Medulla oblongata (tissue), 1 donor: ENCODE results near the gene CCDC92.

ENCODE experiments used
- DNase-seq: peaks from one replicate; pipeline ENCODE4 v3.0.0-alpha.2; 2015; ENCODE audit errors: extremely low spot score

The CCDC92 gene

DNA sequence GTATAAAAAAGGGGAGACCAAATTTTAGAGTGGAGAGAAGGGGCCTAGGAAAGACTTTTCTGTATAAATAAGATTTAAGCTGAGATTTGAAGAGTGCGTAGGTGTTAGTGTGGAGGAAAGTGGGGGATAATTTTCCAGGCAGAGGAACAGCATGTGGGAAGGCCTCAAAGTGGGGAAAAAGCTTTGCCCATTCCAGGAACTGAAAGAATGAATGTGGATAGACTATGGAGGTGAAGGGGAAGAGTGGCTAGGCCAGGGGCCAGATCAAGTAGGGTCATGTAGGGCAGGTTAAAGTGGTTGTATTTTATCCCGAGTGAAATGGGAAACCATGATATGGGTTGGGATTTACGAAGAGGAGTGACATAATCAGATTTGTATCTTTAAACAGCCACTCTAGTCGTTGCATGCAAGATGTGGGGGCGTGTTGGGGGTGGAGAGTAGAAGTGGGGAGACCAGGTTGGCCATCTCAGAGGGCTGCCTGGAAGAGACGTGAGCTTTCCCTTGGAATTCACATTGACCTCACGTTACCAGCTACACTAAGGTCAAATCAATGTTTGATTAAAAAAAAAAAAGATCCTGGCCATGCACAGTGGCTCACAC lies 3.7 kb upstream of the CCDC92 start:
- DNase-seq = no peak

DNA sequence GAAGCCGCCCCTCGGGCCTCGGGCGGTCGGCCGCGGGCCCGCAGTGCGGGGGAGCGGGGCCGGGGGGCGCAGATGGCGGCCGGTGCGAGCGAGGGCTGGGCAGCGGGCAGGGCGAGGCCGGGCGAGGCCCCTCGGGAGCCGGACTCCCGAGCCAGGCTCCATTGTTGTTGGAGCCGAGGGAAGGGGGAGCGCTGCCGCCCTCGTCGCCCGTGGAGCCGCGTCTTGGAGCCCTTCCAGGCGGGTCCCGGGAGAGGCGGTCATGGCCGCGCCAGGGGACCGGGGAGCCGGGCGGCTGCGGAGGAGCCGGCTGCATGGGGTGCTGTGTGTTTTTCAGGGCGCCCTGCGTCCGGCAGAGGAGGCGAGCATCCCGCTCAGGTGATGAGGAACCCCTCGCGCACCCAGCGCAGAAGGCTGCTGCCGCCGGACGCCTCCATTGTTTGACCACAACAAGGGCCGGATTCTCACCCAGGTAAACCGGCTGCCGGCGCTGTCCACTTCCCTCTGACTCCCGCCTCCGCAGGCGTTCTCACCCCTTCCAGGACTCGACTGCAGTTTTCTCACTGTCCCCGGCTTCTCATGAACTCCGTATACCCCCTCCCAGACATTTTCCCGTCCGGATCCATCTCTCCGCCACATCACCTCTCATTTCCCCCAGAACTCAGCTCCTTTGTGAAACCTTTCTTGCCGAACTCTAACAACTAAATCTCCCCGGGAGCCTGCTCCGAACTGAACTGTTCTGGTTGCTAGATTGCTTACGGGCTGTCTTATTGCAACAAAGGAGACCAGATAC lies 1.1 kb upstream of the CCDC92 start:
- DNase-seq = no peak

DNA sequence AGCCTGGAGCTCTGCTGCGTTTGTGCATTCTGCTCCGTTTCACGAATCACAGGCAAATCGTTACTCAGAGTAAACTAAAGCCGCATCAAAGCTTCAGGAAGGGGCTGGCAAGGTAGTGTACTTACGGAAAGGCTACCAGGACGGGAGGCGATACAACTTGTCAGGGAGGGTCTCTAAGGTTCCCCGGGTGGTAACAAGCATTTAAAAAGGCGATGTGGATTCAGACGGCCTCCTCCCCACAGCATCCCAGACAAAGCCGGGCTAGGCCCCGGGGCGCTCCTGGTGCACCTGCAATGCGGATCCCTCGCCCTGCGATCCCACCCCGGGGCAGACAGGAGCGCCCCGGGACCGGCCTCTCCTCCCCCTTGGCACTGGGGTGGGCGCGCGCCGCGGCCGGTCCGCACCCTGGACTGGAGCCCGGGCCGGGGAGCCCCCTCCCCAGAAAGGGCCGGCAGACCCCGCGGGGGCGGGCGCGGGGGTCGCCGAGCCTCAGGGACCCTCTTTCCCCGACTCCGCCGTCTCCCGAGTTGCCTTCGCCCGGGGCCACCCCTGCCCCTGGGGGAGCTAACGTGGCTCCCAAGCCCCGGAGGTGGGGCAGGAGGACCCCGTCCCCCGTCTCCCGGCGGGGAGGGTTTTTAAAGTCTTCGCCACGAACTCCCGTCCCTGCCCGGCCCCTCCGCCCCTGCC lies 718 bp downstream of the CCDC92 start:
- peak; percentile 51 for DNase-seq

DNA sequence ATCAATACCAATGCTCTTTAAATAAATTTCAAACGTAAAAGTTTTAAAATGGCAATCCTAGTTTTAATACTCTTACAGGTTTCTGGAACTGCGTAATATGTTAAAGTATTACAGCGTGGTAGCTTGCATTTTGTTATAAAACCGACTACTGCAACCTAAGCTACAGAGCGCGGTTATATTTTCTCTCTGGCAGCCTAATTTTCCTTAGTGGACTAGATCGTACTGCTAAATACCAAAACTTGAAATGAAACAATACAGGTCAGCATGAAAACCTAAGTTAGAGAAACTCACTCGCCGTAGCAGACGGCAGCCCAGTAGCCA lies 1.2 kb downstream of the CCDC92 start:
- no peak for DNase-seq

DNA sequence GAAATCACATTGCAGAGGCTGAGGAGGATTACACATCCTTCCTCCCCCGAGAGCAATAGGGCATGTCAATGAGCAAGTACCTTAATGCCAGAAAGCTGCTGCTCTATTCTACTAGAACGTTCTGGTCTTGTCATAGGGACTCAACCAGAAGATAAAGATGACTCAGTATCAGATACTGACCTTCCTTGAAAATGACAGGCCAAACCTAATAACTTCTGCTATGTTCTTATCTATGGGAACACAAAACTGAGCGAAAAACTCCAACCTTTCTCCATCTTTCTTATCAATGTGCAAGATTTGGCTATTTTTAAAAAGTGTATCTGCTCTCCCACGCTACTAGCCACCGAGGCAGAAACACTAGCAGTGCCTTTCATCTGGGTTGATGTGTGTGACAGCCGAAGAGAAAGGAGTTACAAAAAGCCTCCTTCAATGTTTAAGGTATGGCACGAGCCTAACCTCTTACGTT lies 5.5 kb downstream of the CCDC92 start:
- DNase-seq = no peak

DNA sequence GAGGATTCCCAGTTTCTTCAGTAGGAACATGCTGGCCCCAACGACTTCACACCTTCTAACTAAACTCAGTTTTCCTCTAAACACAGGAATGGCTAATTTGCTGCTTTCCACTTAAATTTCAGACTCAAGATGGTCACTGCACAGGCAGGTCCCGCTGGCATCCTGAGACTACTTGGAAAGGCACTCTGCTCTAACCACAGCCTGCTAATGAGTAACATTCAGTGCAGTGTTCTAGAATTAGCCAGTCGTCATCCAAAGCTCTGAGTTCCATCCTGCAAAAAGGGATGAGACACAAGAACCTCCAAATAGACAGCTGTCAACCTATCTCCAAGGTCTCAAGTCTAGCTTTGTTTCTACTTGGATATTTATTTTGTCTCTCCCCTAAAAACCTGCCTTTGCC lies 6.0 kb downstream of the CCDC92 start:
- peak; percentile 22 for DNase-seq

DNA sequence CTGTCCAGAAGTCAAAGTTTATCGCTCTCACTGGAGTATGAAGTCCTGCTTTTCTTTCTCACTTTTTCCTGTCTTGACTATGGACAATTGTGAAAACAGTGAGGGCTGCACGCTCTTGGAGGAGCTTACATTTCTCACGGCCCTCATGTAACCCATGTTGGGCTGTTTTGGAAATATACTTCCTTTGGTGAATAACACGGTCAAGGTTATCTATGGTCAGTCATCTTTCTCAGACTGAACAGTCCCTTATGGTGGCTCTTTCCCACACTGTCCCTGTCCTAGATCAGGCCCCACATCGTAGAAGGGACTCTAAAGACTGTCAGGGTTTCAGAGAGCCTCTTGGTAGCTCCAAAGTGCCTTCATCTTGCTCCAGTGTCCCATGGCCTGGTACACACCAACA lies 7.2 kb downstream of the CCDC92 start:
- no peak for DNase-seq

DNA sequence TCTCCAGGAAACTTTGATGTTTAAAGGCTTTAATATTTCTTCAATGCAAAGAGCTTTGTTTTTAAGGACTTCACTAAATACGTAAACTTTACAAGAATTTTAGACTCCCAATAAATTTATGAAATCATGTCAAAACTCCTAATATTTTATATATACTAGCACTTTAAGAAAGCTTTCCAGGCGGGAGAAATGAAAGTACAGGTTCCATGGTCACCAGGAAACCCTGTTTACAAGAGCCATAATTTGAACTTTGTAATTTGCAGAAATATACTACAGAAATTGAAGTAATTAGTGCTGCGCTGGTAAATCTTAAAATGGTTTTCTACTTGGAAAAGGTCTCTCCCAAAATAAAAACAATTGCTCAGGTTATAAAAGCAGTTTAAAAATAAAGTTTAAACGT lies 8.8 kb downstream of the CCDC92 start:
- no peak for DNase-seq

DNA sequence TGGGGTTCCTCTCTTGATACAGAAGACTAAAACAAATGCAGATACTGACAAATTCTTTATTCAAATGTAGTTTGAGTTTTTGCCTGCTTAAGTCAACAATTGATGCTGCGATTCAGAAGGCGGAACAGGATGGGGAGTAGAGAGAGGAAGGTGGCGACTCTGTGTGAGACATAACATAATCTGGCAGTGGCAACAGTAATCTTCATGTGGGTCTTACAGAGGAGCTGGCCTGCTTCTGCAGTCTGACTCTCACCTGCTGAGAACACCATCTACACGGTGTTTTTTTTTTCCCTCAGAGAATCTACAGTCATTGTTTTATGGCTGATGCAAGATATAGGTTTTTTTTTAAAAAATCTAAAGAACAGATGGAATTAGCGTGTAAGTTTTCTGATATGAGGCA lies 10.1 kb downstream of the CCDC92 start:
- DNase-seq = no peak

DNA sequence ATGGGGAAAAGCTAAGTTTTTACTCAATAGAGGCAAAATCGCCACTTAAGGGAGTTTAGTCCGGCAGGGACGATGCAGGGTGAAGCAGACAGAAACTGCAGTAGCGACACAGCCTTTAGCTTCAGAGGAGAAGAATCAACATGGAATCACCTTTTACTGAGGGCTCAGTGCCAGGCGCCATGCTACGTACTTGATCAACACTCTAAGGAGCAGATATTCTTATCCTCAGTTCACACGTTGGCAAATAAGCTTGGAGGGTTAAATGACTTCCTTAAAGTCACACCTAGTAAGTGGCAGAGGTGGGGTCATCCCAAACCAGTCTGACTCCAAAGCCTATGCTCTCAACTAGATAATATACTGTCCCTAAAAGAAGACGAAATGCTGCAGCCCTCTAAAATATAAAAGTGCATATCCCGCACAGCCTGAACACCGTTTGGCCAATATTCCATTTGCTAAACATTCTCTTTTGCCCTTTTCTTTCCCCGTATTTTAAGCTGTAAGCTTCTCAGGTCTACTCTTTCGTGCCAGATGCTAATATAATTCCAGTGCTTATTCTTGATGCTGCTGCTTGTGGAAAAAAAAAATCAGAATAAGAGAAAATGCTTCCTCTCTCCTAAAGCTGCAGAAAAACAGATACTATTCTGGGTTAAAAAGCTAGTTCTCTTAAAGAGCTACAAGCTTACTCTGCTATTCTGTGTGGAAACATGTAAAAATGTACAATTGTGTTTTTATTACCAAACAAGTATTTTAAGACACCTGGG lies 10.9 kb downstream of the CCDC92 start:
- no peak for DNase-seq

DNA sequence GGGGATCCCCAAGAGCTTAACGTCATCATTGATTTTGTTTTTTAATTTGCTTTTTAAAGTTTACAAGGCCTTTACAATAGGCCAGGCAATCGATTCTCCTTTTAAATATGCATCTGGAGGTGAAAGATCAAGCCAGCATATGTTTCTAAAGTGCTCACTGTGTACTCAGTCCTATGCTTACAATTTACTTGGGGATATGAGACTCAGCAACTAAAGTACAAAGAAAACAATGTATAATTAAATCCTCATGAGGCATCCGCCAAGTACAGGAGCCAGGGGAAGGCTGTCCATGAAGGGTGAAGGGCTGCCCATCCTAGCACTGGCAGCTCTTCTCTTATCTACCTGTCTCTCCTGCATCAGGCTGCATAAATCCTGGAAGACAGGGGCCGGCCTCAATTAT lies 11.8 kb downstream of the CCDC92 start:
- DNase-seq = no peak

DNA sequence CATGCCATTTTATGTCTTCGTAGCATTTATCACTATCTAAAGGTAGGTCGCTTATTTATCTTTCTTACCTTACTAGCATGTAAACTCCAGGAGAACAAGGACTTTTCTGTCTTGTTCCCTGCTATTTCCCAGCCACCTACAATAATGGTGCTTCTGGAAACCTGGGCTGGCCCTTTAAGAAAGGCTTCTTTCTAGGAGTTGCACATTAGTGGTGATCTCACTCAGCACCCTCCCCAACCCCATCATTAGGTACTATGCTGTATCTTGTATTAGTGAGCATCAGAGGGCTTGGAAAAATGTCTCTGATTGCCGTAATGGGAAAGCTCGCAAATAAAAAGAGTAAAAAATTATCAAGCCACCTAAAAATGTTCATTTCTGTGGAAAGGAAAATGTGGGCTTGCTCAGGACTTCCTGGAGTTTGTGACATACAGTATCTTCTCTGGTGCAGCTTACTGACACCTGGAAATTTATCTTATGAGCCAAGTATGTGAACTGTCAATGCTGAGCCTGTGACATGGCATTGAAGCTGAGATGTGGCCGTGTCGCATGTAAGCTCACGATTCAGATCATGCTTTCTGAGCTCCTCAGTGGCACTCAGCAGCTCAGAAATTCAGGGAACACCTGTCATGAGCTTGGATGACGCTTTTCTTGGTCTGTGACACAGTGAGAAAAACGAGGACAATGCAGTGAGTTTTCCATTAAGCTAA lies 12.4 kb downstream of the CCDC92 start:
- no peak for DNase-seq

DNA sequence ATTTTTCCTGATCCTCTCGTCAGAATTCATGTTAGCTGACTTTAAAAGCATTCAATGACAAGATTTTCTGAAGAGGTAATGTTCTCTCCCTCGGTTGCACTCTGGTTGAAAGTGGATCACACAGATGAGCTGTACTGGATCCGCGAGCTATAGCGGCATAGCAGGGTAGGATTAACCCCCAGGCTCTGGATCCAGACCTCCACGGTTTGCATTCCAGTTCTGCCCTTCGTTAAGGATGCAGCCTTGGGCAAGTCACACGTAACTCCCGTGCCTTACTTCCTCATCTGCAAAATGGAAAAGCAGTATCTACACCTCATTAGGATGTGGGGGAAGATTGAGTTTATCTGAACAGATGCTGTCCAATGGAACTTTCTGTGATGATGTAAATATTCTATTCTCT lies 13.8 kb downstream of the CCDC92 start:
- no peak for DNase-seq

DNA sequence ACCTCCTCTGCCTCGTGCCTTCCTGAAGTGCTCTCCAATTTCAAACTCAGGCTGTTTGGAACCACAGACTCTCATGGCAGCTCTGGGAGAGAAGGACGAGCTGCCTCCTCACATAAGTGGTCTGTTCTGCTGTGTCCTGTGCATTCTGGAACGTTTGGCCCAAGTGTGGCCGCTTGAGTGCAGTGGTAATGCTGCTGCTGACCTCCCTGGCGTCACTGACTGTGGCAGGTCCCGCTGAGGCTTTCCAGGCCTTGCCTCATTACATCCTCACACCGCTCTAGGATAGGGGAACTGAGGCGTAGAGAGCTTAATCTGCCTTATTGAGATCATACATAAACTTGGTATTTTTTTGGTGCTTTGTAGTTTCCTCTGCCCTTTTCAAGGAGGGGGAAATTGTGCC lies 14.2 kb downstream of the CCDC92 start:
- no peak for DNase-seq

DNA sequence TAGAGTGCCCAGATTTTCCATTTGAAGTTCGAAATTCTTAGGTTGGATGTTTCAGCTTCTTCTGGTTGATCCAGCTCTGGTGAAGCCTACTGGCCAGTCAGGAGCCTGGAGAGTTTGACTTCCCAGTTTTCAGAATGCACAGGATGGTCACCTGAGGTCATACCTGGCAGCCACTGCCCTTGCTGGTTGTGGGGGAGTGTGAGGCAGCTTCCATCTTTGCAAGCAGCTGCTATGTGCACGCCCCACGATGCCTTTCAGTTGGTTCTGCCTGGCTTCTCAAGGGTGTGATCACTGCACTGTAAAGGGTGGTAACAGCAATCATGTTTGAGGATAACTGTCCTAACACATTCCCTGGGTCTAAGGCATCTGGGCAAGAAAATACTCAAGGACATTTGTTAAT lies 15.4 kb downstream of the CCDC92 start:
- DNase-seq = no peak

DNA sequence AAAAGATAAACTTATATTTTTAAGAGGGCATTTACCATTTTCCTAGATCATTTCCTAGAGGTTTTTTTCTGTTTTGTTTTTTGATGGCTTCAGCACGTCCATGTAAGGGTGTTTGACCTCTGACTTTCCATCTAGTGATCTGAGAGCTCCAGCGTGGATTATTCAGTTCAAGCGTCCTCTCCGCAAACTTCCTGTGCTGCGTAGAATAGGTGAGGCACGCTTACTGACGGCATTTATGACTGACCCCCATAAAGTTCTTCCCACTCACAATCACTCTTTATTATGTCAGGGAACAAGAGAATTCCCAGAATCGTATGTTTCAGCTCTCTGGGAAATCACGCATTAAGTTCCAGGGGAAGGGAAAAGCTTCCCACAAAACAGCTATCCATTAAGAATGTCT lies 16.4 kb downstream of the CCDC92 start:
- DNase-seq = no peak

DNA sequence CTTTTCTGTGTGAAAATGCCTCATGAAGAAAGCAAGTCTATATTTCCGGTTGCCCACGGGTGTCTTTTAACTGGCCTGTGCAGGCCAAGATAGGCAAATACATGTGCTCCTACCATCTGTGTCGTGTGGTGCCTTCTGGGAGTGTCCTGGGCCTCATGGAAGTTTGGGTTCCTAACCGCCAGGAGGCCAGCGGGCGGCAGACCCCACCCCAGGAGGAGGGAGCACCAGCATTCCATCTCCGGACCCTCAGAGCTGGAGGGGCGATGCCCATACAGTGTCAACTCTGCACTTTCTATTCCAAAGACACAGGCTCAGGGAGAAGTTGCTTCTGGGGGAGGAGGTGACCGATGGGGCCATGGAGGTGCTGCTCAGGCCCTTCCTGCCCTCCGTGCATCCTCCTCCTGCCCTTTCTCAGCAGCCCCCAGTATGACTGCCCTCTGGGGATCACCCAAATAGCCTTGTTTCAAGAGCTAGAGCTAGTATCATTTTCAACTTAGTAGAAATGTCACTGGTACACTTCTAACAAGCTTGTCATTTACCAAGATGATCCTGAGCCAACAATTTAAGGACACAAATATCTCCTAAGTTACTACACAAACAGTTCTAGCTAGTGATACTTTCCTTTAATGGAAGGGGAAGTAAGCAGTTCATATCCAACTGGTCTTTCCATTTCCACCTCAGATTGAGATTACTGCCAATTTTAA lies 17.8 kb downstream of the CCDC92 start:
- DNase-seq = no peak

DNA sequence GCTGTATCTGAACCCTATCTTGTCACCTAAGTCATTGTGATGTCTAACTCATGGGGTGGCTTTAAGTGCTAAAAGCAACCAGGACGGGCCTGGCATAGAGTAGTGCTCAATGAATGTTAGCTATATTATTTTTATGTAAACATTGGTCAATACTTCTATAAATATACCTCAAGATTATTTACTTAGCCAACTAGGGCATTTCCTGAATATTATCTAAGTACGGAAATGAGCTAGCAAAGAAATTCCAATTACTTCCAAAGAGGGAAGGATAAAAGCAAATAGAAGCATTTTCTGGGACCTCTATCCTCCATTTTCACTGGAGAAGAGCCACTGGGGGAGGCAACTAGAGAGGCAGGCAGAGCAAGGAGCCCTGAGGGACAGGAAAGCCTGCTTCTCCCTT lies 20.6 kb downstream of the CCDC92 start:
- no peak for DNase-seq

DNA sequence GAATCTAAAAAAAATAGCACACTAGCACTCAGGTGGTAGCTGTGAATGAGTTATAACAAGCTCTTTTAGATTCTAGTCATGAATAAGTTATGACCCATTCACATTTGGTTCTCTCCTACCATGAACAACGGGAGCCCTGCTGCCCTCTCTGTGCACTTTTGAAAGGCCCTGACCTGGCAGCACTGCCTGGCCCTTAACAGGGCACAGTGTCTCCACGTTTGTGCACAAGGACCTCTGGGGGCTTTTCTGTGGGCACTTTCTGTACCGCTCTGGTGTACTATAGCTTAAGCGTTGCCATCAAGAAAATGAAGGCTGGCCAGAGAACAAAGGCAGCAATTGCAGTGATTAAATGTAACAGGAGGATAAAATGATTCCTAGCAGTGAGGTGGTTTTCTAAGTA lies 21.2 kb downstream of the CCDC92 start:
- no peak for DNase-seq

DNA sequence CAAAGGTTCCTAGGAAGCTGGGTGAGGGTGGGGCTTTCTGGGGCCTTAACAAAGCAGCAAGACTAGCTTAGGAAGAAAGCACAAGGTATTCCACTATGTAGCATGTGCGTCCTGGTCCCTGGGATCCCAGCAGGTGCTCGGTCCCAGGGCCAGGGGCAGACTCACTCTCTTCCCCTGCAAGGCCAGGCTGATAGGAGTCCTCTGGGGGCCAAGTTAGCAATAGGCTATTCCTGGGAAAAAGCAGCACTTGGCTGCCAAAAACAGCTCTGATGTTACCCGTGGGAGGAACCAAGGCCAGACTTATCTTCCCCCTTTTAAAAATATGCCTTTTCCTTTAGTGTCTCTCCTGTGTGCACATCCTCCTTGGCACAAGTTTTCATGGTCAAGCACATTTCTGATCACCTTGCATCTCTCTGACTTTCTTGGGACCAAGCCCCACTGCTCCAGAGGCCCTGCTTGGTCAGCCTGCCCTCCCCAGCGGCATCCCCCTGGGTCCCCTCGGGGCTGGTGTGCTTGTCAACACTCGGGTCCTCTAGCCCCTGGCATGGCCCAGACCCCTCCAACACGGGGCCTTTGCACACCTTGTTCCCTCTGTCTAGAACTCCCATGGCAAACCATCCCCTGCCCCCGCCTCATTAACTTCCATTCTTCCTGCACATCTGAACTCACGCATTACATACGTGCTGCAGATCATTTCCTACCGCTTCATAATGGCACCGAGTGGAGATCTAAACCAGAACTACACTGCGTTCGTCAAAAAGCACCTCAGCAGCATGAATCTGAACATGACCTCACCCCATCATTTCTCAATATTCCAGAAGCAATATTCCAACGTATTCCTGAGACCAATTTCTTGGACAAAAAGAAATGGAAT lies 21.9 kb downstream of the CCDC92 start:
- DNase-seq = no peak
